SU-DHL-6 (cell line): ENCODE data around the gene AOAH.

Source experiments
- CTCF ChIP-seq: fragments of 200-600 bp; sonication (generic); IDR thresholded peaks from one replicate; pipeline ENCODE4 v1.5.1; 2017; ENCODE audit warnings: antibody characterized with exemption, mild to moderate bottlenecking, low read length, moderate library complexity; ENCODE audit not compliant: insufficient read depth, poor library complexity, severe bottlenecking
- EZH2phosphoT487 ChIP-seq: fragments of 200-600 bp; sonication (generic), shearing (Covaris generic); conservative IDR thresholded peaks from 2 replicates; pipeline ENCODE4 v1.6.1; 2018; ENCODE audit warnings: mild to moderate bottlenecking, antibody characterized with exemption, low read length, moderate library complexity, mixed read lengths

- TF ChIP-seq CTCF (no peak), EZH2phosphoT487 (no peak)
These were observed 210.9 kb downstream of the AOAH start for GRCh38 chr7:36513393-36513792.
